Rectal smooth muscle tissue (tissue), 1 donor: ENCODE data around the gene CADPS.

Experiments used
- H3K27ac ChIP-seq: one replicate; pipeline ENCODE4 v1.7.0; 2013; ENCODE audit warnings: low read depth, low read length, inconsistent platforms
- H3K27me3 ChIP-seq: one replicate; pipeline ENCODE4 v1.7.0; 2013; ENCODE audit warnings: low read length; ENCODE audit not compliant: control insufficient read depth, insufficient read depth
- H3K36me3 ChIP-seq: one replicate; pipeline ENCODE4 v1.7.0; 2013; ENCODE audit warnings: low read length; ENCODE audit not compliant: control insufficient read depth, insufficient read depth
- H3K4me1 ChIP-seq: one replicate; pipeline ENCODE4 v1.7.0; 2013; ENCODE audit warnings: low read length; ENCODE audit not compliant: control insufficient read depth, insufficient read depth
- H3K4me3 ChIP-seq: one replicate; pipeline ENCODE4 v1.7.0; 2013; ENCODE audit warnings: low read length
- H3K9ac ChIP-seq: one replicate; pipeline ENCODE4 v1.7.0; 2013; ENCODE audit warnings: low read length

CADPS gene

GRCh38 chr3:62538691-62539356 is 336.4 kb downstream of the CADPS start:
- Histone ChIP-seq H3K27me3 (no peaks in the 10 kb centered on the region), H3K9ac (no peak overlapping the region), H3K27ac (no peak overlapping the region), H3K4me3 (no peak overlapping the region), H3K36me3 (no peaks in the 10 kb centered on the region), H3K4me1 (no peaks in the 10 kb centered on the region)

DNA sequence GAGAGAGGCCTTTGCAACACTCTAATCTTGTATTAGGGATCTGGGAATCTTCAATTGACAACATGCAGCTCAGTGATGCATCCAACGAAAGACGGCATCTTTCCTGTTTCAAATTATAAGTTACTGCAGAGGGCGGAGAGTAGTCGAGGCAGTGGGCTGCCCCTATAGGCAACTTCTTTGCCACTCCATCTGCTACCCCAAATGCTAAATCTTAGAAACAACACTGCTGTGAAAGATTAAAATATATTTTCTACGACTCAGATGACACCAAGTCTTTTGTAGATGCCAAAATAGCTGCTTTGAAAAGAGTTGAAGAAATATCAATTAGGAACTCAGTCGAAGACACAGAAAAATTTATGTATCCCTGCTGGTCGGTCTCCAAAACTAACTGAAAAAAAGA is 340.9 kb downstream of the CADPS start:
- no peaks in the 10 kb centered on the region for H3K27me3 ChIP-seq
- H3K4me3 ChIP-seq: no peak overlapping the region
- no peak overlapping the region for H3K27ac ChIP-seq
- no peak overlapping the region for H3K9ac ChIP-seq
- H3K36me3 ChIP-seq: no peaks in the 10 kb centered on the region
- H3K4me1 ChIP-seq: no peaks in the 10 kb centered on the region

DNA sequence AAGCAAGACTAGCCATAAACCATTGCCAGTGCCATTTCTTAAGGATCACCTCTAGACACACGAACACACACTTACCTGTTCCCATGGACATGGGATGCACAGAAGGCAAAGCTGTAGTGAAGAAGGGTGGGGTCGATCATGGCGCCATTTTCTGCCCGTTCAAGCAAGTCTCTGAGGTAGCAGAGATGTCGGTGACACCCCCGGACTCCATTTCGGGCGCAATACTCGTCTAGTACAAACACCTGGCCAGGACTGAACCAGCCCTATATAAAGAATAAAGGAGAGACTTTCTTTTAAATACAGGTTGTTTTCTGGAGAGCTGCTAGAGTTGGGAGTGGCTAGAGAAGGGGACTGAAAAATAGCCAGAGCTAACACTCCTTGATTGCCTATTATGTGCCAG is 342.4 kb downstream of the CADPS start:
- Histone ChIP-seq H3K9ac (no peak overlapping the region), H3K36me3 (no peaks in the 10 kb centered on the region), H3K27me3 (no peaks in the 10 kb centered on the region), H3K27ac (no peak overlapping the region), H3K4me1 (no peaks in the 10 kb centered on the region), H3K4me3 (no peak overlapping the region)

DNA sequence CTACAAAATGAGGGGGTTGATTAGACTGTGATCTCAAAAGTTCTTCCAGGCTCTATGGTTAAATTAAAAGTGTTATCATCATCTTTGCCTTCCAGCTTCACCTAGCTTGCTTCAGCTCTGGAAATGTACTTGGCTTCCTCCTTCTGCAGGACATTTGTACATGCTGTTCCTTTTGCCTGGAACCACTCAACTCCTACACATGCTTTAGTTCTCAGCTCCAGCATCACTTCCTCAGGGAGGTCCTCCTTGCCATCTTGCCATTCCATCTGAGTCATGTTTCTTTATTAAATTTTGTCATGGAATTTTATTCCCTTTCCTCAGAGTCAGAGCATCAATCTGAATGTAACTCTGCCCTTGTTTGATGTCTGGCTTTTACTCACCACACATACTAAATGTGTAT is 343.2 kb downstream of the CADPS start:
- Histone ChIP-seq H3K36me3 (no peaks in the 10 kb centered on the region), H3K4me3 (no peak overlapping the region), H3K4me1 (no peaks in the 10 kb centered on the region), H3K27ac (no peak overlapping the region), H3K9ac (no peak overlapping the region), H3K27me3 (no peaks in the 10 kb centered on the region)

- Histone ChIP-seq H3K4me3 (no peak overlapping the region), H3K27me3 (no peaks in the 10 kb centered on the region), H3K27ac (no peak overlapping the region), H3K9ac (no peak overlapping the region), H3K4me1 (no peaks in the 10 kb centered on the region), H3K36me3 (no peaks in the 10 kb centered on the region)
Measured at GRCh38 chr3:62531493-62531892, 343.7 kb downstream of the CADPS start.

- H3K36me3 ChIP-seq: no peaks in the 10 kb centered on the region
- H3K4me3 ChIP-seq: no peak overlapping the region
- no peaks in the 10 kb centered on the region for H3K4me1 ChIP-seq
- H3K27me3 ChIP-seq: no peaks in the 10 kb centered on the region
- no peak overlapping the region for H3K27ac ChIP-seq
- H3K9ac ChIP-seq: no peak overlapping the region
Measured at GRCh38 chr3:62529230-62529629, 346.0 kb downstream of the CADPS start.

GRCh38 chr3:62527474-62527873 is 347.7 kb downstream of the CADPS start:
- H3K9ac ChIP-seq: no peak overlapping the region
- H3K4me3 ChIP-seq: no peak overlapping the region
- no peaks in the 10 kb centered on the region for H3K4me1 ChIP-seq
- no peaks in the 10 kb centered on the region for H3K27me3 ChIP-seq
- H3K27ac ChIP-seq: no peak overlapping the region
- no peaks in the 10 kb centered on the region for H3K36me3 ChIP-seq

DNA sequence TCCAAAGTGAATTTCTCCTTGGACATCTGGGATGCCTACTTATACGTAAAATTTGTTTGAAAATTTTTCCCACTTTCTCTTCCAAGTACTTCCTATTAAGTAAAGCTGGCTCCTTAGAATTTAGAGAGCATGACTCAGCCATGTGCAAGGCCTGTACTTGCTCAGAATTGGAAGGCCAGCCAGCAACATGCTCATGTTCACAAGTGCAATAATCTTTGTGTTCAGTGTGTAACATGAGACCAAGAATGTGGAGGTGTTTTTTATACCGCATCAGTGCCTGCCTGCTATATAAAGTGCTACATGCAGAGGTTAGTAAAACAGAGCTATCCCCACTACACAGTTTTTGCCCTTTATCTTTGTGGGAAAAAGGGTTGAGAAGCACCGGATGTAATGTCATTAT is 349.9 kb downstream of the CADPS start:
- H3K27ac ChIP-seq: no peak overlapping the region
- H3K36me3 ChIP-seq: no peaks in the 10 kb centered on the region
- H3K27me3 ChIP-seq: no peaks in the 10 kb centered on the region
- no peaks in the 10 kb centered on the region for H3K4me1 ChIP-seq
- H3K4me3 ChIP-seq: no peak overlapping the region
- no peak overlapping the region for H3K9ac ChIP-seq

- H3K27me3 ChIP-seq: no peaks in the 10 kb centered on the region
Measured at GRCh38 chr3:62523672-62524071, 351.5 kb downstream of the CADPS start.

GRCh38 chr3:62521464-62522105 is 353.6 kb downstream of the CADPS start:
- Histone ChIP-seq H3K36me3 (no peaks in the 10 kb centered on the region), H3K4me3 (no peak overlapping the region), H3K27me3 (no peaks in the 10 kb centered on the region), H3K4me1 (no peaks in the 10 kb centered on the region), H3K27ac (no peak overlapping the region), H3K9ac (no peak overlapping the region)

More at GRCh38 chr3:62523672-62524071, 351.5 kb downstream of the CADPS start:
- Histone ChIP-seq H3K4me3 (no peak overlapping the region), H3K36me3 (no peaks in the 10 kb centered on the region), H3K4me1 (no peaks in the 10 kb centered on the region), H3K27ac (no peak overlapping the region), H3K9ac (no peak overlapping the region)

- H3K4me3 ChIP-seq: no peak overlapping the region
- no peaks in the 10 kb centered on the region for H3K4me1 ChIP-seq
- no peaks in the 10 kb centered on the region for H3K27me3 ChIP-seq
- no peak overlapping the region for H3K9ac ChIP-seq
- no peak overlapping the region for H3K27ac ChIP-seq
- H3K36me3 ChIP-seq: no peaks in the 10 kb centered on the region
Measured at GRCh38 chr3:62503516-62503915, 371.7 kb downstream of the CADPS start.

DNA sequence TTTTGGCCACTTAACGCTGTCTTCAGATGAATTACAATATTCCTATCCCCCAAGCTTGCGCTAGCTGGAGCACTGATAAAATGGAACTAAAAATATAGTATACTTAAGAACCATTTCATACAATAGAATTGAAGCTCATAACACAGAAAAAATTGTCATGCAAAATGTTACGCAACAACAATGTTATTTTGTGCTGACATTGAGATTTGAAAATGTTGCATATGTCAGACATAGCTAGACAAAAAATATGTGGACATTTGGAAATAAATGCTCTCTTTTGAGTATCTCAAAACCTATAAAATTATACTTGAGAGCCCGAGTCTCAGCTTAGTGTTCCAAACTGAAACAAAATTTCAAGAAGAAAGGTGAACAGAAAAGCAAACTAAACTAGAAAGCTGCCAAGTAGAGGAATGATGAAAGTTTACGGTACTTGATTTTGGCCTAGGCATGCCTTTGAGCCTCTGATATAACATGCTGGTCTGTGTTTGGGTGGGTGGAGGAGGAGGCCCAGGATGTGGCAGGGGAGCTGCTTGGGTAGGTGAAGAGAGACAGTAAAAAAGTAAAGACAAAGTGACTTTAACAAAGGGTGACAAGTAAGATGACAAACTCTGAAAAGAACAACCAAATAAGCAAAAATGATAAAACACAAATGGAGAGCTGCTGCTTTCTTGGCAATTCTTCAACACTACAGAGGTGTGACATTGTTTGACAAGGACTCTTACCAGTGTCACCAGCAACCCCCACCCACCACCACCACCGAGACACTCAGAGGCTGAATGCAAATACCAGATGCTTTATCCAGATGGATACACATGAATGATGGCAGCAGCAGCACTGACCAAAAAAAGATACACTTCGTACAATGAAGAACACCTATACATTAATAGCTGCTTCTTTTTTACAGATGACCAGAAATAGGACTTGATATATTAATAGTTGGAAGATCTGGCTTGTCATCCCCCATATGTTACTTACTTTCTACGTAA is 372.6 kb downstream of the CADPS start:
- H3K27me3 ChIP-seq: no peaks in the 10 kb centered on the region
- H3K4me1 ChIP-seq: no peaks in the 10 kb centered on the region
- H3K4me3 ChIP-seq: no peak overlapping the region
- H3K36me3 ChIP-seq: no peaks in the 10 kb centered on the region
- no peak overlapping the region for H3K27ac ChIP-seq
- no peak overlapping the region for H3K9ac ChIP-seq
